Colonic mucosa (tissue), 4 donors: ENCODE measurements around the gene SUB1. TPM values are rescaled to one million over a fixed set of nuclear protein-coding genes. Genes with fewer than 3 reads are reported as not detected.
"Not testable (repeated sequence)": the region's sequence is repeated elsewhere in the genome, so short reads cannot be mapped to it uniquely, and the experiment has no call there.

Source experiments
- DNase-seq: peaks from one replicate; pipeline ENCODE4 v3.0.0-alpha.2; 2020
- H3K27ac ChIP-seq: fragments of 200-600 bp; one replicate; pipeline ENCODE4 v1.8.0; 2021
- H3K27me3 ChIP-seq: fragments of 200-600 bp; one replicate; pipeline ENCODE4 v1.8.0; 2021
- H3K36me3 ChIP-seq: fragments of 200-600 bp; one replicate; pipeline ENCODE4 v1.8.0; 2021
- H3K4me1 ChIP-seq: fragments of 200-600 bp; one replicate; pipeline ENCODE4 v1.8.0; 2021; ENCODE audit warnings: mild to moderate bottlenecking
- H3K4me3 ChIP-seq: fragments of 200-600 bp; one replicate; pipeline ENCODE4 v1.8.0; 2021
- H3K9ac ChIP-seq, 2 donors: one replicate each; pipeline ENCODE4 v1.7.0; 2013; ENCODE audit warnings: control low read depth in 2 of 2, low read depth in 2 of 2, low read length in 2 of 2
- H3K9me3 ChIP-seq: fragments of 200-600 bp; one replicate; pipeline ENCODE4 v1.8.0; 2021
- intact Hi-C: fragments of 100-400 bp; cut with DNase I; formaldehyde crosslinking; loops from one replicate; pipeline ENCODE4 v1.14.1; 2022
- total RNA-seq, 2 donors: library from RNA; stranded (reverse); fragmentation: NEBNext Ultra II Directional in 1 of 2; extraction: Animal tissue kit (Norgen Biotek cat#: 25700) in 1 of 2; gene quantifications; one replicate each; pipeline ENCODE4 v1.2.1, GENCODE V29; 2021
- TF ChIP-seq, protein P1 (sequence below): fragments of 200-600 bp; IDR thresholded peaks from one replicate; pipeline ENCODE4 v1.8.0; 2022; ENCODE audit warnings: antibody characterized with exemption, mild to moderate bottlenecking
- donor health status: healthy.
- donor health status: DM: no; HTN: no; CAD: no.
- donor health status: DM: no; HTN: no; CAD: no.

The SUB1 gene
- total RNA-seq, 2 donors from 2014 or later = 193 to 227 TPM

DNA sequence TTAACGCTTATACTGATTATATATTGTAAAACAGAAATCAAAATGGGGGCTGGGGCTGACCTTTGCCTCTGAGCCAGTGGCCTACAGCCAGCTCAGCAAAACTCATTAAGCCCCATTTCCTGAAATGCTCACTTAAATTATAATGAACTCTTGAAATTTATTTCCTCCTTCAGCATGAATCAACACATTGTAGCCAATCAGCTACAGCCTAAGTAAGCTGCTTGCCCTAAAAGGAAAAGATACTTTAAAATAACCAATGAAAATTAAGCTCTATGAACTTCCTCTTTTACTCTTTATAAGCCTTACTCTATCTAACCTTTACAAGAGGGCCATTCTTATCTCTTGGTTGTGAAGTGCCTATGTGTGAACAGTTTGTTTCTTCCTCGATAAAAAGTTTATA, 33.5 kb upstream of the SUB1 start:
- TF ChIP-seq, protein P1, sequence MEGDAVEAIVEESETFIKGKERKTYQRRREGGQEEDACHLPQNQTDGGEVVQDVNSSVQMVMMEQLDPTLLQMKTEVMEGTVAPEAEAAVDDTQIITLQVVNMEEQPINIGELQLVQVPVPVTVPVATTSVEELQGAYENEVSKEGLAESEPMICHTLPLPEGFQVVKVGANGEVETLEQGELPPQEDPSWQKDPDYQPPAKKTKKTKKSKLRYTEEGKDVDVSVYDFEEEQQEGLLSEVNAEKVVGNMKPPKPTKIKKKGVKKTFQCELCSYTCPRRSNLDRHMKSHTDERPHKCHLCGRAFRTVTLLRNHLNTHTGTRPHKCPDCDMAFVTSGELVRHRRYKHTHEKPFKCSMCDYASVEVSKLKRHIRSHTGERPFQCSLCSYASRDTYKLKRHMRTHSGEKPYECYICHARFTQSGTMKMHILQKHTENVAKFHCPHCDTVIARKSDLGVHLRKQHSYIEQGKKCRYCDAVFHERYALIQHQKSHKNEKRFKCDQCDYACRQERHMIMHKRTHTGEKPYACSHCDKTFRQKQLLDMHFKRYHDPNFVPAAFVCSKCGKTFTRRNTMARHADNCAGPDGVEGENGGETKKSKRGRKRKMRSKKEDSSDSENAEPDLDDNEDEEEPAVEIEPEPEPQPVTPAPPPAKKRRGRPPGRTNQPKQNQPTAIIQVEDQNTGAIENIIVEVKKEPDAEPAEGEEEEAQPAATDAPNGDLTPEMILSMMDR = no peak
- H3K4me3 ChIP-seq = no peak overlapping the region
- intact Hi-C loops = no loop called here
- H3K9me3 ChIP-seq = no peaks in the 10 kb centered on the region
- no peak overlapping the region for H3K9ac ChIP-seq
- no peaks in the 10 kb centered on the region for H3K4me1 ChIP-seq
- no peaks in the 10 kb centered on the region for H3K36me3 ChIP-seq
- H3K27ac ChIP-seq = no peak overlapping the region
- H3K27me3 ChIP-seq = no peaks in the 10 kb centered on the region
- no peak for DNase-seq

DNA sequence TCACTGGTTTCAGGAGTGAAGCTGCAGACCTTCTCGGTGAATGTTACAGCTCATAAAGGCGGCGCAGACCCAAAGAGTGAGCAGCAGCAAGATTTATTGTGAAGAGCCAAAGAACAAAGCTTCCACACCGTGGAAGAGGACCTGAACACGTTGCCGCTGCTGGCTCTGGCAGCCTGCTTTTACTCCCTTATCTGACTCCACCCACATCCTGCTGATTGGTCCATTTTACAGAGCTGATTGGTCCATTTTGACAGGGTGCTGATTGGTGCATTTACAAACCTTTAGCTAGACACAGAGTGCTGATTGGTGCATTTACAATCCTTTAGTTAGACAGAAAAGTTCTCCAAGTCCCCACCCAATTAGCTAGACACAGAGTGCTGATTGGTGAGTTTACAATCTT, 32.9 kb upstream of the SUB1 start:
- H3K9ac ChIP-seq, H3K4me1 ChIP-seq, DNase-seq, H3K9me3 ChIP-seq, H3K36me3 ChIP-seq, H3K27me3 ChIP-seq, H3K4me3 ChIP-seq, intact Hi-C loops, H3K27ac ChIP-seq: not testable (repeated sequence)

DNA sequence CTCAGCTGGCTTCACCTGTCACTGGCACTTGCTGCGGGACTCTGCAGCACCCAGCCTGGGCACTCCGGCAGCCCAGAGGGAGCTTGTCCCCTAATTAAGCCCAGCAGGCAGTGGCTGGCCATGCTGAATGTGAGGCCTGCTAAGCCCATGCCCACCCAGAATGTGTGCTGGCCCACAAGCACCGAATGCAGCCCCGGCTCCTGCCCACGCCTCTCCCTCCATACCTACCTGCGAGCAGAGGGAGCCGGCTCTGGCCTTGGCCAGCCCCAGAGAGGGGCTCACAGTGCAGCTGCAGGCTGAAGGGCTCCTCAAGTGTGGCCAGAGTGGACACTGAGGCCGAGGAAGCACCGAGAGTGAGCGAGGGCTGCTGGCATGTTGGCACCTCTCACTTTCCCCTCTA, 32.4 kb upstream of the SUB1 start:
- intact Hi-C loops = no loop called here
- TF ChIP-seq, protein P1 = no peak
- no peaks in the 10 kb centered on the region for H3K27me3 ChIP-seq
- no peak overlapping the region for H3K9ac ChIP-seq
- H3K36me3 ChIP-seq = no peaks in the 10 kb centered on the region
- H3K27ac ChIP-seq = no peak overlapping the region
- no peaks in the 10 kb centered on the region for H3K9me3 ChIP-seq
- H3K4me3 ChIP-seq = no peak overlapping the region
- H3K4me1 ChIP-seq = no peaks in the 10 kb centered on the region
- DNase-seq = no peak

DNA sequence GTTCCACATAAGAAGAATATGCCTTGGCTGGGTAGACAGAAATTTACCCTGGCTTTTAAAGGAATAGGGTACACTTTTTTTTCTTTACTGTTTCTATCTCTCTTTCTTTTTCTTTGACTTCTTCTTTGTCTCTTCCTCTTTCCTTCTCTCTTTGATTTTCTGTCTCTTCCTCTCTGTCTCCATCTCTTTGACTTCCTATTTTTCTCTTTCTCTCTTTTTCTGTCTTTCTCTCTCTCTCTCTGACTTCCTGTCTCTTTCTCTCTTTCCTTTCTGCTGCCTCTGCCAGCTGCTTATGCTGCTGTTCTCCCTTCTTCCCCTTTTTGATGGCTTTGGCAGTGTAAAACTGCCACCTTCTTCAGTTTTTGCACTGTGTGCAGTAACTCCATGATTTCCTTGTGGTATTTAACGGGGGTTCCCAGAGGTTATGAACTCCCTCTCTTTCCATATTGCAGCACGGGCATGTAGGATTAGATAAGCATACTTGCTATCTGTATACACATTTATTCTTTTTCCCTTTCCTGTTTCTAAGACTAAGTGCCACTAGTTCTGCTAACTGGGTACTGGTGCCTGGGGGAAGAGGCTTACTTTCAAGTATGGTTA, 31.1 kb upstream of the SUB1 start:
- not testable (repeated sequence) for DNase-seq, H3K27ac ChIP-seq

DNA sequence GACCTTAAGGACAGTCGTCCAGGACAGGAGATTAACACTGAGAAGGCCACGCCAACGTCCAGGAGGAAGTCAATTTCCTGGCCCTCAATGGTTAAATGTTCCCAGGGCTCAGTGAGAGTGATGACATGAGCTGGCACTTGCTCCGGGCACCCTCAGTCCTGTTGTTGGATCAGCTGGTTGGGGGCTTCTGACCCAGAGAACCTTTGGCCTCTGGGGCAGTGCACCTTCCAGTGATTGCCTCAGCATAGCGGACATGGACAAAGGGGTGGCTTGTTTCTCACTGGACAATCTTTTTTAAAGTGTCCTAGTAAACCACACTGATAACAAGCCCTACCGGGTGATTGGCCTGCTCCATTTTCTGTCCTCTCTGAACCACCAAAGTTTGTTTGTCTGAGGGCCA, 28.8 kb upstream of the SUB1 start:
- H3K4me3 ChIP-seq, H3K9ac ChIP-seq, H3K27me3 ChIP-seq, H3K36me3 ChIP-seq, H3K9me3 ChIP-seq, H3K27ac ChIP-seq, intact Hi-C loops, DNase-seq, H3K4me1 ChIP-seq: not testable (repeated sequence)

More for the DNA sequence above, 31.1 kb upstream of the SUB1 start:
- H3K36me3 ChIP-seq, H3K9ac ChIP-seq, H3K27me3 ChIP-seq, H3K4me3 ChIP-seq, H3K4me1 ChIP-seq, intact Hi-C loops, H3K9me3 ChIP-seq: not testable (repeated sequence)

DNA sequence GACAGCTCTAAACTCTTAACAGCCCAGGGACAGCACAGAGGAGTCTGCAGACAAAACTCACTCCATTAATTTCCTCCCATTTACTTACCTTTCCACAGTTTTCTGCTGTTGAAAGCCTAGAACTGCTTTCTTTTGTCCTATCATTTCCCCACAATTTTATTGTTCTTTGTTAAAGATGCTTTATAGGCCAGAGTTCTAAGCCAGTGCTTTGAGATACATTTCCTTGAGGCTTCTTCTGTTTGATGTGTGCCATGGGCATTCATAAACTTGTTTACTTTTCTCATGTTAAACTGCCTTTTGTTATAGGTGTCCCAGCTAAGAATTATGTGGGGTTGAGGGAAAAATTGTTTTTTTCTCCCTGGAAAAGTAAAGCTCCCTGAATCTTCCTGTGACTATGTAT, 25.9 kb upstream of the SUB1 start:
- no peaks in the 10 kb centered on the region for H3K9me3 ChIP-seq
- no peak overlapping the region for H3K9ac ChIP-seq
- no peaks in the 10 kb centered on the region for H3K36me3 ChIP-seq
- intact Hi-C loops = no loop called here
- no peaks in the 10 kb centered on the region for H3K27me3 ChIP-seq
- H3K27ac ChIP-seq = no peak overlapping the region
- no peak for DNase-seq
- no peak overlapping the region for H3K4me3 ChIP-seq
- H3K4me1 ChIP-seq = no peaks in the 10 kb centered on the region
- TF ChIP-seq, protein P1 = no peak

DNA sequence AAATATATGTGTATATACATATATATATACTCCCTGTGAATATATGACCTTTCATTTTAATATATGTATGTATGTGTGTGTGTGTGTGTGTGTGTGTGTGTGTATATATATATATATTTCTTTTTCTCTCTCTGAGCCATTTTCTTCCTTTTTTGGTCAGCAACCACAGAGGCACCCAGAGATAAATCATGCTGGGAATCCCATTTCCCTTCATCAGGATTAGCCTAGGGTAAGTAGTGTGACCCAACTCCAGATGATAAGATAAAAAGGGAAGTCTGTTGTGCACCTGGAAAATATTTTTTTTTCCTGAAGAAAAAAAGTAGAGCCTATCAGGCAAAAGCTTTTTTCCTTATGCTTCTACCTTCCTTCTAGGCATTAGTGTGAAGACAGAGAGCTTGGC, 25.4 kb upstream of the SUB1 start:
- TF ChIP-seq, protein P1 = no peak
- intact Hi-C loops = no loop called here
- H3K36me3 ChIP-seq = no peaks in the 10 kb centered on the region

More for the DNA sequence above, 25.4 kb upstream of the SUB1 start:
- Histone ChIP-seq H3K27me3 (no peaks in the 10 kb centered on the region), H3K4me1 (no peaks in the 10 kb centered on the region), H3K9ac (no peak overlapping the region), H3K9me3 (no peaks in the 10 kb centered on the region), H3K27ac (no peak overlapping the region), H3K4me3 (no peak overlapping the region)
- no peak for DNase-seq
